ENCODE results near the gene FAM89B.

The FAM89B gene

DNA sequence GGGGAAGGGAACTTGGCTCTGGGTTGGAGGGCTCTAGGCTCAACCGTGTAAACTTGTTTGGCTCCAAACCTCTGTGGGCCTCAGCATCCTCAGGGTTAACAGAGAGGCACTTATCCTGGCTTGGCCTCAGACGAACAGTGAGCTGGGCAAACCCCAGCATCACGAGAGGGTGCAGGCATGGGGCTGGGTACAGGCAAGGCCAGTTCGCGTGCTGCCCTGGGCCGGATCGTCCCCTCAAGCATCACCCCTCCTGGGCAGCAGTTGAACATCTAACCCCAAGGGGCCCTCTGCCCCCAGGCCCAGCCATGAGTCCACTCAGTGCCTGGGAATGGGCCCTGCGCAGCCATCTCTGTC is 5.4 kb downstream of the FAM89B start:
- TF ChIP-seq FOXM1 (IDR thresholded peaks at IDR 0.05; ENCODE audit: borderline replicate concordance, low read depth) (no peak), TCF12 (IDR thresholded peaks at IDR 0.05; ENCODE audit: low read depth) (no peak), ZBTB7A (IDR thresholded peaks at IDR 0.05; ENCODE audit: low read depth) (no peak), EP300 (IDR thresholded peaks at IDR 0.05; ENCODE audit: borderline replicate concordance) (no peak), EGR1 (IDR thresholded peaks at IDR 0.05) (no peak), RAD21 (IDR thresholded peaks at IDR 0.05; ENCODE audit: low read depth) (no peak), CEBPB (IDR thresholded peaks at IDR 0.05) (no peak), YY1 (IDR thresholded peaks at IDR 0.05; ENCODE audit: low read depth) (no peak), TEAD4 (IDR thresholded peaks at IDR 0.05) (no peak), TAF1 (IDR thresholded peaks at IDR 0.05; ENCODE audit: low read depth) (no peak), CREB1 (IDR thresholded peaks at IDR 0.05; ENCODE audit: low read depth) (no peak)
- TF ChIP-seq, protein P1, sequence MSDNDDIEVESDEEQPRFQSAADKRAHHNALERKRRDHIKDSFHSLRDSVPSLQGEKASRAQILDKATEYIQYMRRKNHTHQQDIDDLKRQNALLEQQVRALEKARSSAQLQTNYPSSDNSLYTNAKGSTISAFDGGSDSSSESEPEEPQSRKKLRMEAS (IDR thresholded peaks at IDR 0.05), result no peak
- TF ChIP-seq, protein P2, sequence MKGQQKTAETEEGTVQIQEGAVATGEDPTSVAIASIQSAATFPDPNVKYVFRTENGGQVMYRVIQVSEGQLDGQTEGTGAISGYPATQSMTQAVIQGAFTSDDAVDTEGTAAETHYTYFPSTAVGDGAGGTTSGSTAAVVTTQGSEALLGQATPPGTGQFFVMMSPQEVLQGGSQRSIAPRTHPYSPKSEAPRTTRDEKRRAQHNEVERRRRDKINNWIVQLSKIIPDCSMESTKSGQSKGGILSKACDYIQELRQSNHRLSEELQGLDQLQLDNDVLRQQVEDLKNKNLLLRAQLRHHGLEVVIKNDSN (IDR thresholded peaks at IDR 0.05), result no peak

DNA sequence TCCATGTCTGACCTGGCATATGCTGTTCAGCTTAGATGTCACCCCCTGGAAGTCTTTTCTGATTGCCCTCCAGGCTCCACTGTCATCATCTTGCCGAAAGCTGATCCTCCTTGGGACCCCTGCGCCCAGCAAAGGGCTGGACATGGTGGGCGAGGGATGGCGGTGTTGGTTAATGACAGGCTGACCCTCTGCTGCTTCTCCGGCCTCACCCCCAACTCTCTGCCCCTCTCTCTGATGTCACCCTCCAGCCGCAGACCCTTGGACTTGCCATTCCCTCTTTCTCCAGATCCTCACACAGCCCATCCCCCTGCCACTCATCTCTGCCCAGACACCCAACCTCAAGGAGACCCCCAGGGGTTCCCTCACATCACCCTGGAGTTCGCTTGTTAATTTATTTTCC is 5.8 kb downstream of the FAM89B start:
- TF ChIP-seq EP300 (IDR thresholded peaks at IDR 0.05; ENCODE audit: borderline replicate concordance) (no peak), TAF1 (IDR thresholded peaks at IDR 0.05; ENCODE audit: low read depth) (no peak)

DNA sequence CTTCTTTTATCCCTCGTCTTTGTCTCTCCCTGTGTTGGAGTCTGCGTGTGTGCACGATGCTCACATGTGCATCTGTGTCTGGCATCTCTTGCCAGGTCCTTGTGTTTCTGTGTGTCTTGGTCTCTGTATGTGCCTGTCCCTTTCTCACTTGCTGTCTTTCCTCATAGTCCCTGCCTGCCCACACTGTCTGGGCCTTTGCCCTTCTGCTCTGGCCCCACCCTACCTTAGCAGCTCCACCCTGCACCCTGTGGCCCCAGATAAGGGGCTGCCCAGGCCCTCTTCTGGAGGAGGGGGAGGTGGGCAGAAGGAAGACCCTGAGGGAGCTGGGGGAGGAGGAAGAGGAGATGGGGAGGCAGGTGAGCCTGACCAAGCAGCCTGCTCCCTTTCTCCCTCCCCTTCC is 6.3 kb downstream of the FAM89B start:
- no peak for TF ChIP-seq EP300 (IDR thresholded peaks at IDR 0.05; ENCODE audit: borderline replicate concordance)
- TF ChIP-seq EGR1 (IDR thresholded peaks at IDR 0.05), result no peak
- TF ChIP-seq, protein P1 (IDR thresholded peaks at IDR 0.05), result no peak
- no peak for TF ChIP-seq NFIC (IDR thresholded peaks at IDR 0.05)
- no peak for TF ChIP-seq FOXM1 (IDR thresholded peaks at IDR 0.05; ENCODE audit: borderline replicate concordance, low read depth)
- TF ChIP-seq TCF12 (IDR thresholded peaks at IDR 0.05; ENCODE audit: low read depth), result no peak
- TF ChIP-seq TEAD4 (IDR thresholded peaks at IDR 0.05), result no peak
- no peak for TF ChIP-seq ZBTB7A (IDR thresholded peaks at IDR 0.05; ENCODE audit: low read depth)
- no peak for TF ChIP-seq TAF1 (IDR thresholded peaks at IDR 0.05; ENCODE audit: low read depth)
- TF ChIP-seq RAD21 (IDR thresholded peaks at IDR 0.05; ENCODE audit: low read depth), result no peak
- TF ChIP-seq YY1 (IDR thresholded peaks at IDR 0.05; ENCODE audit: low read depth), result no peak
- no peak for TF ChIP-seq CEBPB (IDR thresholded peaks at IDR 0.05)
- TF ChIP-seq, protein P3, sequence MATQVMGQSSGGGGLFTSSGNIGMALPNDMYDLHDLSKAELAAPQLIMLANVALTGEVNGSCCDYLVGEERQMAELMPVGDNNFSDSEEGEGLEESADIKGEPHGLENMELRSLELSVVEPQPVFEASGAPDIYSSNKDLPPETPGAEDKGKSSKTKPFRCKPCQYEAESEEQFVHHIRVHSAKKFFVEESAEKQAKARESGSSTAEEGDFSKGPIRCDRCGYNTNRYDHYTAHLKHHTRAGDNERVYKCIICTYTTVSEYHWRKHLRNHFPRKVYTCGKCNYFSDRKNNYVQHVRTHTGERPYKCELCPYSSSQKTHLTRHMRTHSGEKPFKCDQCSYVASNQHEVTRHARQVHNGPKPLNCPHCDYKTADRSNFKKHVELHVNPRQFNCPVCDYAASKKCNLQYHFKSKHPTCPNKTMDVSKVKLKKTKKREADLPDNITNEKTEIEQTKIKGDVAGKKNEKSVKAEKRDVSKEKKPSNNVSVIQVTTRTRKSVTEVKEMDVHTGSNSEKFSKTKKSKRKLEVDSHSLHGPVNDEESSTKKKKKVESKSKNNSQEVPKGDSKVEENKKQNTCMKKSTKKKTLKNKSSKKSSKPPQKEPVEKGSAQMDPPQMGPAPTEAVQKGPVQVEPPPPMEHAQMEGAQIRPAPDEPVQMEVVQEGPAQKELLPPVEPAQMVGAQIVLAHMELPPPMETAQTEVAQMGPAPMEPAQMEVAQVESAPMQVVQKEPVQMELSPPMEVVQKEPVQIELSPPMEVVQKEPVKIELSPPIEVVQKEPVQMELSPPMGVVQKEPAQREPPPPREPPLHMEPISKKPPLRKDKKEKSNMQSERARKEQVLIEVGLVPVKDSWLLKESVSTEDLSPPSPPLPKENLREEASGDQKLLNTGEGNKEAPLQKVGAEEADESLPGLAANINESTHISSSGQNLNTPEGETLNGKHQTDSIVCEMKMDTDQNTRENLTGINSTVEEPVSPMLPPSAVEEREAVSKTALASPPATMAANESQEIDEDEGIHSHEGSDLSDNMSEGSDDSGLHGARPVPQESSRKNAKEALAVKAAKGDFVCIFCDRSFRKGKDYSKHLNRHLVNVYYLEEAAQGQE (IDR thresholded peaks at IDR 0.05; ENCODE audit: low read depth), result no peak
- TF ChIP-seq, protein P2 (IDR thresholded peaks at IDR 0.05), result no peak
- no peak for TF ChIP-seq CREB1 (IDR thresholded peaks at IDR 0.05; ENCODE audit: low read depth)

DNA sequence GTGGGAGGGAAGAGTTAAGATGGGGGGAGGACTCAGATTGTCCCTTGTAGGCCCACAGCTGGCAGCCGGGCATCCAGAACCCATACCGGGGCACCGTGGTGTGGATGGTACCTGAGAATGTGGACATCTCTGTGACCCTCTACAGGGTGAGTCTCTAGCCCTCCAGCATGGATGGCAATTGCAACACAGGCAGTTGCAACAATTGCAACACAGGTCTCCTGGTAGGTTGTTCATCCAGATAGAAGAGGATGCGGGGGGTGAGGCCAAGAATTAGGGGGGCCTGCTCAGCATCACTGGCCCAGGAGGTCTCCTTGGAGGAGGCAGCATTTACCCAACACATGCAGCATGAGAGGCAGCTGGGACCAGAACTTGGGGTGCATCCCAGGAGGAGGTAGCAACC is 7.0 kb downstream of the FAM89B start:
- TF ChIP-seq EP300 (IDR thresholded peaks at IDR 0.05; ENCODE audit: borderline replicate concordance) (no peak), NFIC (IDR thresholded peaks at IDR 0.05) (no peak), TAF1 (IDR thresholded peaks at IDR 0.05; ENCODE audit: low read depth) (no peak), CEBPB (IDR thresholded peaks at IDR 0.05) (no peak), RAD21 (IDR thresholded peaks at IDR 0.05; ENCODE audit: low read depth) (no peak), YY1 (IDR thresholded peaks at IDR 0.05; ENCODE audit: low read depth) (no peak), ZBTB7A (IDR thresholded peaks at IDR 0.05; ENCODE audit: low read depth) (no peak), FOXM1 (IDR thresholded peaks at IDR 0.05; ENCODE audit: borderline replicate concordance, low read depth) (no peak), TEAD4 (IDR thresholded peaks at IDR 0.05) (no peak), EGR1 (IDR thresholded peaks at IDR 0.05) (no peak), TCF12 (IDR thresholded peaks at IDR 0.05; ENCODE audit: low read depth) (no peak), CREB1 (IDR thresholded peaks at IDR 0.05; ENCODE audit: low read depth) (no peak)
- TF ChIP-seq, protein P1 (IDR thresholded peaks at IDR 0.05), result no peak
- TF ChIP-seq, protein P2 (IDR thresholded peaks at IDR 0.05), result no peak
- TF ChIP-seq, protein P3 (IDR thresholded peaks at IDR 0.05; ENCODE audit: low read depth), result no peak

DNA sequence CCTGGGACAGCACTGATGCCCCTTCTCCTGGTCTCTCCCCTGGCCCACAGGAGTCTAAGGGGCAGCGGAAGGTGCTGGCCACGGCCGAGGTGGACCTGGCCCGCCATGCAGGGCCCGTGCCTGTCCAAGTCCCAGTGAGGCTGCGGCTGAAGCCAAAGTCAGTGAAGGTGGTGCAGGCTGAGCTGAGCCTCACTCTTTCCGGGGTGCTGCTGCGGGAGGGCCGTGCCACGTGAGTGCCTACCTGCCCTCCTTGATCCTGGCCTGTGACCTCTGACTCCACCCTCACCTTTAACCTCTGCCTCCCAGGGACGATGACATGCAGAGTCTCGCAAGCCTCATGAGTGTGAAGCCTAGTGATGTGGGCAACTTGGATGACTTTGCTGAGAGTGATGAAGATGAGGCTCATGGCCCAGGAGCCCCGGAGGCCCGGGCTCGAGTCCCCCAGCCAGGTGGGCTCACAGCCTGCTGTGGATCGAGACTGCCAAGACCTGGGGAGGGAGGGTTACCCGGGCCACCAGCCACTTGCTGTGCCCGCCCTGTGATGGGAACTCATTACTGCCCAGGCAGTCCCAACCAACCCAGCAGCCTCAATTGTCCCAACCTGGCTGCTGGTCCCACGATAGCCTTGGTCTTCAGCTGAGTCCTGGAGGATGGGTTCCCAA is 7.8 kb downstream of the FAM89B start:
- no peak for TF ChIP-seq TCF12 (IDR thresholded peaks at IDR 0.05; ENCODE audit: low read depth)
- no peak for TF ChIP-seq EGR1 (IDR thresholded peaks at IDR 0.05)
- TF ChIP-seq, protein P3 (IDR thresholded peaks at IDR 0.05; ENCODE audit: low read depth), result no peak
- no peak for TF ChIP-seq CREB1 (IDR thresholded peaks at IDR 0.05; ENCODE audit: low read depth)
- no peak for TF ChIP-seq TAF1 (IDR thresholded peaks at IDR 0.05; ENCODE audit: low read depth)
- no peak for TF ChIP-seq NFIC (IDR thresholded peaks at IDR 0.05)
- TF ChIP-seq ZBTB7A (IDR thresholded peaks at IDR 0.05; ENCODE audit: low read depth), result no peak
- TF ChIP-seq, protein P2 (IDR thresholded peaks at IDR 0.05), result no peak
- TF ChIP-seq, protein P1 (IDR thresholded peaks at IDR 0.05), result no peak
- no peak for TF ChIP-seq TEAD4 (IDR thresholded peaks at IDR 0.05)
- no peak for TF ChIP-seq RAD21 (IDR thresholded peaks at IDR 0.05; ENCODE audit: low read depth)
- TF ChIP-seq YY1 (IDR thresholded peaks at IDR 0.05; ENCODE audit: low read depth), result no peak

Measured in Ishikawa (cell line).